ENCODE measurements around the gene MAP2. TPM values are rescaled to one million over a fixed set of nuclear protein-coding genes. Genes with fewer than 3 reads are reported as not detected.

Gene MAP2
- total and polyA plus RNA-seq, 2 experiments from 2014 or later = 2.9 to 4.4 TPM

DNA sequence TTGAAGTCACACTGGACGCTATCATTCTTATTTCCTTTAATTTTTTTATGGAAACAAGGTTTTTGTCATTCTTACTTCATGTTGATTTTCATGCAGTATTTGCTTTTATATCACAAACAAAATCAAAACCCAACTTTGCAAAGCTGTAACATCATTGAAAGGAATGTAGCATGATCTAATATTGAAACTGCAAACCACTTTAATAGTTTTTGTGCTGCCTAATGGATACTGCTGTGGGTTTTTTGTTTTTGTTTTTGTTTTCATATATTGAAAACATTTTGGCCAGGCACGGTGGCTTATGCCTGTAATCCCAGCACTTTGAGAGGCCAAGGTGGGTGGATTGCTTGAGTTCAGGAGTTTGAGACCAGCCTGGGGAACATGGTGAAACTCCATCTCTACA is 81.6 kb downstream of the MAP2 start:
- peaks cover 2% of the 10 kb centered on the region; the same call in 1 of the 2 replicates for H3K27me3 ChIP-seq (ENCODE audit: insufficient read depth)
- Mint-ChIP-seq H3K9me3 (no peaks in the 10 kb centered on the region; the same call in 2 of the 3 replicates), H3K36me3 (ENCODE audit: low read depth) (no peaks in the 10 kb centered on the region; the same call in 2 of the 3 replicates), H3K4me3 (no peak overlapping the region), H3K27ac (no peak overlapping the region), H3K27me3 (ENCODE audit: insufficient read depth, low read depth, poor library complexity) (peaks cover 1% of the 10 kb centered on the region), H3K4me1 (peaks cover 14% of the 10 kb centered on the region)
- ATAC-seq (no peak), DNase-seq (ENCODE audit: low spot score) (no peak)
- H4K20me1 ChIP-seq (replicated peaks; ENCODE audit: insufficient read depth) = no peaks in the 10 kb centered on the region
- no peaks in the 10 kb centered on the region for H3F3A ChIP-seq (replicated peaks; ENCODE audit: low read depth)
- peaks cover 9% of the 10 kb centered on the region; the same call in 1 of the 2 replicates for H3K4me1 ChIP-seq (ENCODE audit: insufficient read depth)
- H3K79me2 ChIP-seq (replicated peaks; ENCODE audit: insufficient read depth) = no peaks in the 10 kb centered on the region
- H3K4me3 ChIP-seq = no peak overlapping the region
- no peak overlapping the region for H2AFZ ChIP-seq
- H3K4me2 ChIP-seq = no peak overlapping the region
- H3K36me3 ChIP-seq (ENCODE audit: insufficient read depth) = no peaks in the 10 kb centered on the region
- no peak overlapping the region for H3K27ac ChIP-seq (ENCODE audit: low read depth)
- H3K9me2 ChIP-seq (ENCODE audit: insufficient read depth) = no peaks in the 10 kb centered on the region
- no peak for TF ChIP-seq STAT1 (IDR thresholded peaks at IDR 0.05; ENCODE audit: unreplicated experiment)
- no peak for TF ChIP-seq JUNB (IDR thresholded peaks at IDR 0.05; ENCODE audit: unreplicated experiment)
- no peak for TF ChIP-seq ZNF331 (CRISPR knock-in tag; IDR thresholded peaks at IDR 0.05; ENCODE audit: low read depth)
- no peak for TF ChIP-seq ZNF114 (CRISPR knock-in tag; IDR thresholded peaks at IDR 0.05)

DNA sequence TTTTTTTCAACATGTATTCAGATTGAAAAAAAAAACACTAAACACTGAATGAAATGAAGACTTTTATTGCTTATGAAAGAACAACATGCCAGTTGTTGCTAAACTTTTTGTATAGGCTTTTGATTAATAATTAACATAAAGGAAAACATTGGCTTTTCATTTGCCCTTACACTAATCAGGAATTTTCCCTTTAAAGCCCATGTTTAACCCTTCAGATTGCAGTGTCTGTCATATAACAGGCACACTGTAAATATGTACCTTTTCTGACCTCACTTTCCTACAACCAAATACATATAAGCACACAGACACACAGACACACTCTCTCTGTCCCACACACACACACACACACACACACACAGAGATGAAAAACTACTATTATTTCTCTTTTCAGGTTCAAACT is 84.4 kb downstream of the MAP2 start:
- Mint-ChIP-seq H3K36me3 (ENCODE audit: low read depth) (no peaks in the 10 kb centered on the region), H3K4me1 (peaks cover 7% of the 10 kb centered on the region; the same call in 1 of the 3 replicates), H3K27me3 (ENCODE audit: insufficient read depth, low read depth, poor library complexity) (no peaks in the 10 kb centered on the region), H3K4me3 (no peak overlapping the region), H3K27ac (no peak overlapping the region), H3K9me3 (no peaks in the 10 kb centered on the region)
- no peak for DNase-seq (ENCODE audit: low spot score)
- H4K20me1 ChIP-seq (replicated peaks; ENCODE audit: insufficient read depth) = no peaks in the 10 kb centered on the region
- no peak overlapping the region for H3K27ac ChIP-seq (ENCODE audit: low read depth)
- H3K9me2 ChIP-seq (ENCODE audit: insufficient read depth) = no peaks in the 10 kb centered on the region
- ATAC-seq = no peak
- H3K4me2 ChIP-seq = no peak overlapping the region
- H3K27me3 ChIP-seq (ENCODE audit: insufficient read depth) = peaks cover 19% of the 10 kb centered on the region
- H3K4me1 ChIP-seq (ENCODE audit: insufficient read depth) = no peaks in the 10 kb centered on the region
- no peaks in the 10 kb centered on the region for H3F3A ChIP-seq (replicated peaks; ENCODE audit: low read depth)
- no peak overlapping the region for H3K4me3 ChIP-seq
- H3K36me3 ChIP-seq (ENCODE audit: insufficient read depth) = no peaks in the 10 kb centered on the region
- no peak overlapping the region for H2AFZ ChIP-seq
- H3K79me2 ChIP-seq (replicated peaks; ENCODE audit: insufficient read depth) = no peaks in the 10 kb centered on the region
- TF ChIP-seq, protein P1, sequence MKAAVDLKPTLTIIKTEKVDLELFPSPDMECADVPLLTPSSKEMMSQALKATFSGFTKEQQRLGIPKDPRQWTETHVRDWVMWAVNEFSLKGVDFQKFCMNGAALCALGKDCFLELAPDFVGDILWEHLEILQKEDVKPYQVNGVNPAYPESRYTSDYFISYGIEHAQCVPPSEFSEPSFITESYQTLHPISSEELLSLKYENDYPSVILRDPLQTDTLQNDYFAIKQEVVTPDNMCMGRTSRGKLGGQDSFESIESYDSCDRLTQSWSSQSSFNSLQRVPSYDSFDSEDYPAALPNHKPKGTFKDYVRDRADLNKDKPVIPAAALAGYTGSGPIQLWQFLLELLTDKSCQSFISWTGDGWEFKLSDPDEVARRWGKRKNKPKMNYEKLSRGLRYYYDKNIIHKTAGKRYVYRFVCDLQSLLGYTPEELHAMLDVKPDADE (IDR thresholded peaks at IDR 0.05) = no peak
- TF ChIP-seq, protein P2, sequence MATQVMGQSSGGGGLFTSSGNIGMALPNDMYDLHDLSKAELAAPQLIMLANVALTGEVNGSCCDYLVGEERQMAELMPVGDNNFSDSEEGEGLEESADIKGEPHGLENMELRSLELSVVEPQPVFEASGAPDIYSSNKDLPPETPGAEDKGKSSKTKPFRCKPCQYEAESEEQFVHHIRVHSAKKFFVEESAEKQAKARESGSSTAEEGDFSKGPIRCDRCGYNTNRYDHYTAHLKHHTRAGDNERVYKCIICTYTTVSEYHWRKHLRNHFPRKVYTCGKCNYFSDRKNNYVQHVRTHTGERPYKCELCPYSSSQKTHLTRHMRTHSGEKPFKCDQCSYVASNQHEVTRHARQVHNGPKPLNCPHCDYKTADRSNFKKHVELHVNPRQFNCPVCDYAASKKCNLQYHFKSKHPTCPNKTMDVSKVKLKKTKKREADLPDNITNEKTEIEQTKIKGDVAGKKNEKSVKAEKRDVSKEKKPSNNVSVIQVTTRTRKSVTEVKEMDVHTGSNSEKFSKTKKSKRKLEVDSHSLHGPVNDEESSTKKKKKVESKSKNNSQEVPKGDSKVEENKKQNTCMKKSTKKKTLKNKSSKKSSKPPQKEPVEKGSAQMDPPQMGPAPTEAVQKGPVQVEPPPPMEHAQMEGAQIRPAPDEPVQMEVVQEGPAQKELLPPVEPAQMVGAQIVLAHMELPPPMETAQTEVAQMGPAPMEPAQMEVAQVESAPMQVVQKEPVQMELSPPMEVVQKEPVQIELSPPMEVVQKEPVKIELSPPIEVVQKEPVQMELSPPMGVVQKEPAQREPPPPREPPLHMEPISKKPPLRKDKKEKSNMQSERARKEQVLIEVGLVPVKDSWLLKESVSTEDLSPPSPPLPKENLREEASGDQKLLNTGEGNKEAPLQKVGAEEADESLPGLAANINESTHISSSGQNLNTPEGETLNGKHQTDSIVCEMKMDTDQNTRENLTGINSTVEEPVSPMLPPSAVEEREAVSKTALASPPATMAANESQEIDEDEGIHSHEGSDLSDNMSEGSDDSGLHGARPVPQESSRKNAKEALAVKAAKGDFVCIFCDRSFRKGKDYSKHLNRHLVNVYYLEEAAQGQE (IDR thresholded peaks at IDR 0.05; ENCODE audit: unreplicated experiment) = no peak
- TF ChIP-seq NANOG (IDR thresholded peaks at IDR 0.05; ENCODE audit: borderline replicate concordance) (no peak), CREB1 (CRISPR knock-in tag; IDR thresholded peaks at IDR 0.05; ENCODE audit: low read depth) (no peak), POLR2AphosphoS5 (IDR thresholded peaks at IDR 0.05; ENCODE audit: low read depth) (no peak), ZNF331 (CRISPR knock-in tag; IDR thresholded peaks at IDR 0.05; ENCODE audit: low read depth) (no peak), JUNB (IDR thresholded peaks at IDR 0.05; ENCODE audit: unreplicated experiment) (no peak), ZNF114 (CRISPR knock-in tag; IDR thresholded peaks at IDR 0.05) (no peak), EZH2phosphoT487 (IDR thresholded peaks at IDR 0.05; ENCODE audit: unreplicated experiment) (no peak)
- TF ChIP-seq, protein P3, sequence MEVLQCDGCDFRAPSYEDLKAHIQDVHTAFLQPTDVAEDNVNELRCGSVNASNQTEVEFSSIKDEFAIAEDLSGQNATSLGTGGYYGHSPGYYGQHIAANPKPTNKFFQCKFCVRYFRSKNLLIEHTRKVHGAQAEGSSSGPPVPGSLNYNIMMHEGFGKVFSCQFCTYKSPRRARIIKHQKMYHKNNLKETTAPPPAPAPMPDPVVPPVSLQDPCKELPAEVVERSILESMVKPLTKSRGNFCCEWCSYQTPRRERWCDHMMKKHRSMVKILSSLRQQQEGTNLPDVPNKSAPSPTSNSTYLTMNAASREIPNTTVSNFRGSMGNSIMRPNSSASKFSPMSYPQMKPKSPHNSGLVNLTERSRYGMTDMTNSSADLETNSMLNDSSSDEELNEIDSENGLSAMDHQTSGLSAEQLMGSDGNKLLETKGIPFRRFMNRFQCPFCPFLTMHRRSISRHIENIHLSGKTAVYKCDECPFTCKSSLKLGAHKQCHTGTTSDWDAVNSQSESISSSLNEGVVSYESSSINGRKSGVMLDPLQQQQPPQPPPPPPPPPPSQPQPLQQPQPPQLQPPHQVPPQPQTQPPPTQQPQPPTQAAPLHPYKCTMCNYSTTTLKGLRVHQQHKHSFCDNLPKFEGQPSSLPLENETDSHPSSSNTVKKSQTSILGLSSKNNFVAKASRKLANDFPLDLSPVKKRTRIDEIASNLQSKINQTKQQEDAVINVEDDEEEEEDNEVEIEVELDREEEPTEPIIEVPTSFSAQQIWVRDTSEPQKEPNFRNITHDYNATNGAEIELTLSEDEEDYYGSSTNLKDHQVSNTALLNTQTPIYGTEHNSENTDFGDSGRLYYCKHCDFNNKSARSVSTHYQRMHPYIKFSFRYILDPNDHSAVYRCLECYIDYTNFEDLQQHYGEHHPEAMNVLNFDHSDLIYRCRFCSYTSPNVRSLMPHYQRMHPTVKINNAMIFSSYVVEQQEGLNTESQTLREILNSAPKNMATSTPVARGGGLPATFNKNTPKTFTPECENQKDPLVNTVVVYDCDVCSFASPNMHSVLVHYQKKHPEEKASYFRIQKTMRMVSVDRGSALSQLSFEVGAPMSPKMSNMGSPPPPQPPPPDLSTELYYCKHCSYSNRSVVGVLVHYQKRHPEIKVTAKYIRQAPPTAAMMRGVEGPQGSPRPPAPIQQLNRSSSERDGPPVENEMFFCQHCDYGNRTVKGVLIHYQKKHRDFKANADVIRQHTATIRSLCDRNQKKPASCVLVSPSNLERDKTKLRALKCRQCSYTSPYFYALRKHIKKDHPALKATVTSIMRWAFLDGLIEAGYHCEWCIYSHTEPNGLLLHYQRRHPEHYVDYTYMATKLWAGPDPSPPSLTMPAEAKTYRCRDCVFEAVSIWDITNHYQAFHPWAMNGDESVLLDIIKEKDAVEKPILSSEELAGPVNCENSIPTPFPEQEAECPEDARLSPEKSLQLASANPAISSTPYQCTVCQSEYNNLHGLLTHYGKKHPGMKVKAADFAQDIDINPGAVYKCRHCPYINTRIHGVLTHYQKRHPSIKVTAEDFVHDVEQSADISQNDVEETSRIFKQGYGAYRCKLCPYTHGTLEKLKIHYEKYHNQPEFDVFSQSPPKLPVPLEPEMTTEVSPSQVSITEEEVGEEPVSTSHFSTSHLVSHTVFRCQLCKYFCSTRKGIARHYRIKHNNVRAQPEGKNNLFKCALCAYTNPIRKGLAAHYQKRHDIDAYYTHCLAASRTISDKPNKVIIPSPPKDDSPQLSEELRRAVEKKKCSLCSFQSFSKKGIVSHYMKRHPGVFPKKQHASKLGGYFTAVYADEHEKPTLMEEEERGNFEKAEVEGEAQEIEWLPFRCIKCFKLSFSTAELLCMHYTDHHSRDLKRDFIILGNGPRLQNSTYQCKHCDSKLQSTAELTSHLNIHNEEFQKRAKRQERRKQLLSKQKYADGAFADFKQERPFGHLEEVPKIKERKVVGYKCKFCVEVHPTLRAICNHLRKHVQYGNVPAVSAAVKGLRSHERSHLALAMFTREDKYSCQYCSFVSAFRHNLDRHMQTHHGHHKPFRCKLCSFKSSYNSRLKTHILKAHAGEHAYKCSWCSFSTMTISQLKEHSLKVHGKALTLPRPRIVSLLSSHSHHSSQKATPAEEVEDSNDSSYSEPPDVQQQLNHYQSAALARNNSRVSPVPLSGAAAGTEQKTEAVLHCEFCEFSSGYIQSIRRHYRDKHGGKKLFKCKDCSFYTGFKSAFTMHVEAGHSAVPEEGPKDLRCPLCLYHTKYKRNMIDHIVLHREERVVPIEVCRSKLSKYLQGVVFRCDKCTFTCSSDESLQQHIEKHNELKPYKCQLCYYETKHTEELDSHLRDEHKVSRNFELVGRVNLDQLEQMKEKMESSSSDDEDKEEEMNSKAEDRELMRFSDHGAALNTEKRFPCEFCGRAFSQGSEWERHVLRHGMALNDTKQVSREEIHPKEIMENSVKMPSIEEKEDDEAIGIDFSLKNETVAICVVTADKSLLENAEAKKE (CRISPR knock-in tag; IDR thresholded peaks at IDR 0.05) = no peak

Measured in GM23338 (cell line).